Measurements from ENCODE around the gene OMA1.
"Not testable (repeated sequence)": the region's sequence is repeated elsewhere in the genome, so short reads cannot be mapped to it uniquely, and the experiment has no call there.

The OMA1 gene

DNA sequence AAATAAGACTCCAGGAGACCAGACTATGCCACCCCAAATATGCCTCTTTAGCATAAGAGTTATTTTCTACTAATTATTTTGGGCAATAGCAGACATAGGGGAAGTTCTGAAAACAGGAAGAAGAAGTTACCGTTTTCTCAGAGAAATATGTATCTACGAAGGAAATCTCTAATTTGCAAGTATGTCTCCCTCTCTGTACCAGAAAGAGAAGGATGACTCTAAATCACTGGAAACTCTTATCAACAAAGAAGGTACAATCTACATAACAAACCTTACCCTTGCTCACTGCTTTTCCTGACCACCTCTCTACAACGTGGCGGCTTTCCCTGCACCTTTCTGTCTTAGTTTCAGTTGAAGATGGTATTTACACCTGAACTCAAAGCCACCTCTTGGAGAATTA, 49.0 kb downstream of the OMA1 start:
- TF ChIP-seq ARNT (IDR thresholded peaks at IDR 0.05): no peak
- no peak for TF ChIP-seq FOXA1 (IDR thresholded peaks at IDR 0.05)
- no peak for TF ChIP-seq LEF1 (IDR thresholded peaks at IDR 0.05; ENCODE audit: borderline replicate concordance)
- no peak for TF ChIP-seq L3MBTL2 (conservative IDR thresholded peaks at IDR 0.05)
- no peak for TF ChIP-seq TARDBP (IDR thresholded peaks at IDR 0.05)
- no peak for TF ChIP-seq NFRKB (IDR thresholded peaks at IDR 0.05)
- TF ChIP-seq ELF4 (IDR thresholded peaks at IDR 0.05): no peak
- TF ChIP-seq FOXM1 (IDR thresholded peaks at IDR 0.05; ENCODE audit: borderline replicate concordance): no peak
- TF ChIP-seq SUZ12 (IDR thresholded peaks at IDR 0.05): no peak
- TF ChIP-seq FOXK2 (IDR thresholded peaks at IDR 0.05): no peak
- no peak for TF ChIP-seq CTBP1 (IDR thresholded peaks at IDR 0.05; ENCODE audit: borderline replicate concordance)
- TF ChIP-seq, protein P1, sequence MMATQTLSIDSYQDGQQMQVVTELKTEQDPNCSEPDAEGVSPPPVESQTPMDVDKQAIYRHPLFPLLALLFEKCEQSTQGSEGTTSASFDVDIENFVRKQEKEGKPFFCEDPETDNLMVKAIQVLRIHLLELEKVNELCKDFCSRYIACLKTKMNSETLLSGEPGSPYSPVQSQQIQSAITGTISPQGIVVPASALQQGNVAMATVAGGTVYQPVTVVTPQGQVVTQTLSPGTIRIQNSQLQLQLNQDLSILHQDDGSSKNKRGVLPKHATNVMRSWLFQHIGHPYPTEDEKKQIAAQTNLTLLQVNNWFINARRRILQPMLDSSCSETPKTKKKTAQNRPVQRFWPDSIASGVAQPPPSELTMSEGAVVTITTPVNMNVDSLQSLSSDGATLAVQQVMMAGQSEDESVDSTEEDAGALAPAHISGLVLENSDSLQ (IDR thresholded peaks at IDR 0.05): no peak
- TF ChIP-seq HDGF (IDR thresholded peaks at IDR 0.05; ENCODE audit: borderline replicate concordance): no peak
- TF ChIP-seq ZNF384 (IDR thresholded peaks at IDR 0.05): no peak
- no peak for TF ChIP-seq BHLHE40 (IDR thresholded peaks at IDR 0.05; ENCODE audit: borderline replicate concordance)
- no peak for TF ChIP-seq SP1 (IDR thresholded peaks at IDR 0.05)
- POLR2A ChIA-PET: no interaction called here
- no peak for DNase-seq (ENCODE audit: extremely low spot score)
- CTCF ChIA-PET: no interaction called here

DNA sequence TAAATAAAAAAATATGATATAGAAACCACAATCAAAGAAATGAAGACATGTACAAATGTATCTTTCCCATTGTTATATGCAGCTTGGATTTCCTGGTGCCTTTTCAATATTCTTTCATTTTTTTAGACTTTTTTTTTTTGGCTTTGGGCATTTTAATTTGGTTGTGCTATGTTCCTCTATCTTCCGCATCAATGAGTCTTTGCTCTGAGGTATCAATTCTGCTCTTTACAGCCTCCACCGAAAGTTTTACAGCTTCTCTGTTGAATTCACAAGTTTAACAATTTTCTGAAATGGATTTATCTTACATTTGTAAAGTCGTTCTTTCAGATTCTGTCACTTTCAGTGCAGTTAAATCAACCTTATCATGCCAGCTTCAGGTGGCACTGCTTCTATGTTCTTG, 50.5 kb downstream of the OMA1 start:
- DNase-seq (ENCODE audit: extremely low spot score): no peak
- CTCF ChIA-PET: interaction anchor here (0.9 kb wide), 1 partner anchor 53 kb away, joined by 5 read pairs; no protein-coding TSS in a partner anchor
- TF ChIP-seq, protein P1 (IDR thresholded peaks at IDR 0.05): no peak
- TF ChIP-seq BHLHE40 (IDR thresholded peaks at IDR 0.05; ENCODE audit: borderline replicate concordance) (no peak), ARNT (IDR thresholded peaks at IDR 0.05) (no peak), FOXA1 (IDR thresholded peaks at IDR 0.05) (no peak), CTBP1 (IDR thresholded peaks at IDR 0.05; ENCODE audit: borderline replicate concordance) (no peak), SP1 (IDR thresholded peaks at IDR 0.05) (no peak), LEF1 (IDR thresholded peaks at IDR 0.05; ENCODE audit: borderline replicate concordance) (no peak), ZNF384 (IDR thresholded peaks at IDR 0.05) (no peak), TARDBP (IDR thresholded peaks at IDR 0.05) (no peak), HDGF (IDR thresholded peaks at IDR 0.05; ENCODE audit: borderline replicate concordance) (no peak), NFRKB (IDR thresholded peaks at IDR 0.05) (no peak), SUZ12 (IDR thresholded peaks at IDR 0.05) (no peak), ELF4 (IDR thresholded peaks at IDR 0.05) (no peak), FOXM1 (IDR thresholded peaks at IDR 0.05; ENCODE audit: borderline replicate concordance) (no peak), L3MBTL2 (conservative IDR thresholded peaks at IDR 0.05) (no peak), FOXK2 (IDR thresholded peaks at IDR 0.05) (no peak)
- POLR2A ChIA-PET: no interaction called here

DNA sequence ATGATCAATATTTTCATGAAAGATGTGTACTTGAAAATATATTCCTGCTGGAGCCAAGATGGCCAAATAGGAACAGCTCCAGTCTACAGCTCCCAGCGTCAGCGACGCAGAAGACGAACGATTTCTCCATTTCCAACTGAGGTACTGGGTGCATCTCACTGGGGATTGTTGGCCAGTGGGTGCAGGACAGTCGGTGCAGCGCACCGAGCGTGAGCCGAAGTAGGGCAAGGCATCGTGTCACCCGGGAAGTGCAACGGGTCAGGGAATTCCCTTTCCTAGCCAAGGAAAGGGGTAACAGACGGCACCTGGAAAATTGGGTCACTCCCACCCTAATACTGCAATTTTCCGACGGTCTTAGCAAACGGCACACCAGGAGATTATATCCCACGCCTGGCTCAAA, 57.6 kb downstream of the OMA1 start:
- POLR2A ChIA-PET; DNase-seq (ENCODE audit: extremely low spot score); CTCF ChIA-PET: not testable (repeated sequence)

DNA sequence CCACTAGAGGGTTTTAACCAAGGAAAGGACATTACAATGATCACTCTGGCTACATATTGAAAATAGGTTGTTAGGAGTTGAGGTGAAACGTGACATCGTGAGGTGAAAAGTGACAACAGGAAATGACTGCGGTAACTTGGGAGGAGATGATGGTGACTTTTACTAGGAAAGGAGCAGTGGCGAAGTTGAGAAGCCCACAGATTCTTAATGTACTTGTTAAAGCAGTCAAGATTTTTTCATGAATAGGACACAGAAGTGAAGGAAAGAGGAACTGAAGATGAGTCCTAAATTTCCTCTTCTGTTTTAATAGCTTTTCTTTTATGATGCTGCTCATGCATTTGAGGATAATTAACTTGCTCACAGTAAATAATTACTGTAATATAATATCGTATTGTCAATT, 59.5 kb downstream of the OMA1 start:
- TF ChIP-seq HDGF (IDR thresholded peaks at IDR 0.05; ENCODE audit: borderline replicate concordance) (no peak), BHLHE40 (IDR thresholded peaks at IDR 0.05; ENCODE audit: borderline replicate concordance) (no peak), TARDBP (IDR thresholded peaks at IDR 0.05) (no peak)
- DNase-seq (ENCODE audit: extremely low spot score): no peak
- POLR2A ChIA-PET: no interaction called here
- CTCF ChIA-PET: no interaction called here

DNA sequence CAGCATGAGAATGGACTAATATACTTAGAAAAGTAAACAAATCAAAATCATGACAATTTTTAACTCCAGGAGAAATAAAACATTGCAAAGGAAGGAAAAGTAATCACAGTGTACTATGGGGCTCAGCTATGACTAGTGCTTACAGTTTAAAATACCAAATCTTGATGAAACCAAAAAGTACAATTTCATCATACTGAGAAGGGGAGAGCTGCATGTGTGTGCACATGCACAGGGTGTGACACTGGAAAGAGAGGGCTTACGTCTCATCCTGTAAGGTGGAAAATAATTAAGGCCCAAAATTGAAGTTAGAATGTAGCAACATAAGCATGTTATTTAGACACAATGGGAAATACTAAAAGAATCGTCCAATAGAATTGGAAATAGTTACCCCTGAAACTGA, 64.6 kb downstream of the OMA1 start:
- CTCF ChIA-PET: no interaction called here
- DNase-seq (ENCODE audit: extremely low spot score): no peak
- POLR2A ChIA-PET: no interaction called here
- no peak for TF ChIP-seq ARNT (IDR thresholded peaks at IDR 0.05)
- TF ChIP-seq HDGF (IDR thresholded peaks at IDR 0.05; ENCODE audit: borderline replicate concordance): no peak
- TF ChIP-seq LEF1 (IDR thresholded peaks at IDR 0.05; ENCODE audit: borderline replicate concordance): no peak
- TF ChIP-seq L3MBTL2 (conservative IDR thresholded peaks at IDR 0.05): no peak
- TF ChIP-seq FOXM1 (IDR thresholded peaks at IDR 0.05; ENCODE audit: borderline replicate concordance): no peak
- TF ChIP-seq FOXK2 (IDR thresholded peaks at IDR 0.05): no peak
- no peak for TF ChIP-seq ZNF384 (IDR thresholded peaks at IDR 0.05)
- no peak for TF ChIP-seq BHLHE40 (IDR thresholded peaks at IDR 0.05; ENCODE audit: borderline replicate concordance)
- no peak for TF ChIP-seq SUZ12 (IDR thresholded peaks at IDR 0.05)
- TF ChIP-seq ELF4 (IDR thresholded peaks at IDR 0.05): no peak
- TF ChIP-seq FOXA1 (IDR thresholded peaks at IDR 0.05): no peak
- no peak for TF ChIP-seq SP1 (IDR thresholded peaks at IDR 0.05)
- no peak for TF ChIP-seq TARDBP (IDR thresholded peaks at IDR 0.05)
- TF ChIP-seq NFRKB (IDR thresholded peaks at IDR 0.05): no peak
- no peak for TF ChIP-seq CTBP1 (IDR thresholded peaks at IDR 0.05; ENCODE audit: borderline replicate concordance)
- TF ChIP-seq, protein P1 (IDR thresholded peaks at IDR 0.05): no peak

DNA sequence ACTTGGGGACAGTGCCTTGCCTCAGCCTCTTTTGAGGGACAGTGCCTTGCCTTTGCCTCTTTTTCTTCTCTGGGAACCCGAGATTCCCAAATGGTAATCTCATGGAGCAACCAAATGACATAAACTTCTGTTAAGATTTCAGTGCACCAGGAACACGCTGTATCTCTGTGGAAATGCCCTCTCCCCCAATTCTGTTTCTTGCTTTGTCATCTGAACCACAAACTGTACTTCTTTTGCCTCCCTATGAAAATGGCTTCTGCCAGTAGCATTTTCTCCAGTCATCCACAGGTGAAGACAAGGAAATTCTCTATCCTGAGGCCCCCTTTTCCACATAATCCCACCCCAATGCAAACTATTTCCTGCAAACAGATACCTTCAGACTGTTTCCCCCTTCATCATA, 66.3 kb downstream of the OMA1 start:
- TF ChIP-seq TARDBP (IDR thresholded peaks at IDR 0.05) (no peak), ELF4 (IDR thresholded peaks at IDR 0.05) (no peak), FOXA1 (IDR thresholded peaks at IDR 0.05) (no peak), CTBP1 (IDR thresholded peaks at IDR 0.05; ENCODE audit: borderline replicate concordance) (no peak), HDGF (IDR thresholded peaks at IDR 0.05; ENCODE audit: borderline replicate concordance) (no peak), BHLHE40 (IDR thresholded peaks at IDR 0.05; ENCODE audit: borderline replicate concordance) (no peak), LEF1 (IDR thresholded peaks at IDR 0.05; ENCODE audit: borderline replicate concordance) (no peak)
- CTCF ChIA-PET: no interaction called here
- DNase-seq (ENCODE audit: extremely low spot score): no peak
- POLR2A ChIA-PET: no interaction called here

DNA sequence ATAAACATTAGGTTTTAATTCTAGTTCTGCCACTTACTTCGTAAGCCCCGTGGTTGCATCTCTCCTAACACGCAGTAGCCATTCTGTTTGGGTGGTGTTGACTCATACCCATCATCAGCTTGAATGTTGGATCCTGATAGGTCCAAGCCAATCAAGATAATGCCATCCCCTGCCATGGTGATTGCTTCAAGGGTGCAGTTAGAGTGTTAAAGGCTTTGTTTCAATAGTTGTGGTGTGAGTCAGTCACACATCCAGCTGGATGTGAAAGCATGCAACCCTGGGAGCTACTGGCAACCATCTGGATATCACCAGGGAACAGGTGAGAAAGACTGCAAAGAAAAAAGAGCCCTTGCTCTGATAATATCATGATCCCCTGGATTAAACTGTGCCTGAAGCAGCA, 69.1 kb downstream of the OMA1 start:
- DNase-seq (ENCODE audit: extremely low spot score): no peak
- ChIA-PET CTCF (no interaction called here), POLR2A (no interaction called here)
- TF ChIP-seq, protein P1 (IDR thresholded peaks at IDR 0.05): no peak
- TF ChIP-seq L3MBTL2 (conservative IDR thresholded peaks at IDR 0.05): no peak
- no peak for TF ChIP-seq CTBP1 (IDR thresholded peaks at IDR 0.05; ENCODE audit: borderline replicate concordance)
- no peak for TF ChIP-seq FOXA1 (IDR thresholded peaks at IDR 0.05)
- TF ChIP-seq NFRKB (IDR thresholded peaks at IDR 0.05): no peak
- TF ChIP-seq TARDBP (IDR thresholded peaks at IDR 0.05): no peak
- TF ChIP-seq SUZ12 (IDR thresholded peaks at IDR 0.05): no peak
- no peak for TF ChIP-seq HDGF (IDR thresholded peaks at IDR 0.05; ENCODE audit: borderline replicate concordance)
